Tibial artery (tissue), 4 donors: ENCODE results near the gene IGF1R.

Experiments used
- DNase-seq, 2 donors: peaks; one replicate each; pipeline ENCODE4 v3.0.0-alpha.2; 2019
- H3K27ac ChIP-seq, 2 donors: fragments of 200-600 bp; sonication (generic) in 1 of 2; 1 replicate in 1 of 2; 2 replicates in 1 of 2; pipeline ENCODE4 v1.5.1; 2018 to 2019; ENCODE audit warnings: mild to moderate bottlenecking in 1 of 2
- H3K27me3 ChIP-seq, 2 donors: fragments of 200-600 bp; sonication (generic) in 1 of 2; one replicate each; pipeline versions ENCODE4 v1.5.1 to v1.6.0; 2016 to 2019
- H3K36me3 ChIP-seq, 3 donors: fragments of 200-600 bp; sonication (generic) in 2 of 3; one replicate each; pipeline ENCODE4 v1.5.1; 2016 to 2019; ENCODE audit warnings: mild to moderate bottlenecking in 2 of 3
- H3K4me1 ChIP-seq, 4 donors: fragments of 200-600 bp; sonication (generic) in 2 of 4; 1 replicate in 3 of 4; 2 replicates in 1 of 4; pipeline ENCODE4 v1.5.1; 2016 to 2019
- H3K4me3 ChIP-seq, 2 donors: fragments of 200-600 bp; sonication (generic) in 1 of 2; 1 replicate in 1 of 2; 2 replicates in 1 of 2; pipeline ENCODE4 v1.5.1; 2018 to 2019; ENCODE audit warnings: mild to moderate bottlenecking in 2 of 2
- H3K9me3 ChIP-seq, 3 donors: fragments of 200-600 bp; sonication (generic) in 1 of 3; one replicate each; pipeline ENCODE4 v1.5.1; 2016 to 2019
- intact Hi-C: fragments of 100-400 bp; cut with DNase I; formaldehyde crosslinking; loops from one replicate; pipeline ENCODE4 v1.15.0; 2023; ENCODE audit warnings: low total_unique reads
- TF ChIP-seq, protein P1 (sequence below), 2 experiments: fragments of 200-600 bp in 1 of 2; fragments of 450-650 bp in 1 of 2; IDR thresholded peaks; one replicate each; pipeline ENCODE4 v1.5.1; 2017 to 2019; ENCODE audit warnings: antibody characterized with exemption in 2 of 2, mild to moderate bottlenecking in 1 of 2, moderate library complexity in 1 of 2

The IGF1R gene

DNA sequence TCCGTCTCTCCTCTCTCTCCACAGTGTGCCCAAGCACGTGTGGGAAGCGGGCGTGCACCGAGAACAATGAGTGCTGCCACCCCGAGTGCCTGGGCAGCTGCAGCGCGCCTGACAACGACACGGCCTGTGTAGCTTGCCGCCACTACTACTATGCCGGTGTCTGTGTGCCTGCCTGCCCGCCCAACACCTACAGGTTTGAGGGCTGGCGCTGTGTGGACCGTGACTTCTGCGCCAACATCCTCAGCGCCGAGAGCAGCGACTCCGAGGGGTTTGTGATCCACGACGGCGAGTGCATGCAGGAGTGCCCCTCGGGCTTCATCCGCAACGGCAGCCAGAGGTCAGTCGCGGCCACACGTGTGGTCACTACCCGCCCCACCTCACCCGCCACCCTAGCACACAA, 243.0 kb downstream of the IGF1R start:
- H3K9me3 ChIP-seq: no peaks in the 10 kb centered on the region
- DNase-seq: no peak

DNA sequence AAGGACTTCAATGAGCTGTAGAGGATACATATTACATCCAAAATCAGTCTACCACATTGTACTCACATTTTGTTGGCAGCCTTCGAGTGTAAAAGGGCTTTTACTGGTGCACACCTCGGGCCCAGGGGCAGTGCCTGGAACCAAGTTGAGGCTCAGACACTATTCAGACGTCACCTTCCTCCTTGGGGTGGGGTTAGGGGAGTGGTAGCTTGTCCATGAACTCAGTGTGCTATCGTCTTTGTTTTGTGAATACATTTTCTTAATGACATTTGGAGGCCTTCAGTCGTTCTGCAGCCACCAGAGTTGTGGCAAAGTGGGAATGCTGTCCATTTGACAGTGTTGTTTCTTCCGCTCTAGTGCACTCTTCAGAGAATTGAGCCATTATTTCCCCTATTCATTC, 245.1 kb downstream of the IGF1R start:
- H3K36me3 ChIP-seq: peaks cover 0 to 15% (median 9%) of the 10 kb centered on the region in 3 donors
- no peak for DNase-seq
- no peak overlapping the region for H3K4me3 ChIP-seq
- H3K4me1 ChIP-seq: peaks cover 0 to 81% (median 40%) of the 10 kb centered on the region in 4 donors
- no peaks in the 10 kb centered on the region for H3K27me3 ChIP-seq
- H3K9me3 ChIP-seq: no peaks in the 10 kb centered on the region
- TF ChIP-seq, protein P1, sequence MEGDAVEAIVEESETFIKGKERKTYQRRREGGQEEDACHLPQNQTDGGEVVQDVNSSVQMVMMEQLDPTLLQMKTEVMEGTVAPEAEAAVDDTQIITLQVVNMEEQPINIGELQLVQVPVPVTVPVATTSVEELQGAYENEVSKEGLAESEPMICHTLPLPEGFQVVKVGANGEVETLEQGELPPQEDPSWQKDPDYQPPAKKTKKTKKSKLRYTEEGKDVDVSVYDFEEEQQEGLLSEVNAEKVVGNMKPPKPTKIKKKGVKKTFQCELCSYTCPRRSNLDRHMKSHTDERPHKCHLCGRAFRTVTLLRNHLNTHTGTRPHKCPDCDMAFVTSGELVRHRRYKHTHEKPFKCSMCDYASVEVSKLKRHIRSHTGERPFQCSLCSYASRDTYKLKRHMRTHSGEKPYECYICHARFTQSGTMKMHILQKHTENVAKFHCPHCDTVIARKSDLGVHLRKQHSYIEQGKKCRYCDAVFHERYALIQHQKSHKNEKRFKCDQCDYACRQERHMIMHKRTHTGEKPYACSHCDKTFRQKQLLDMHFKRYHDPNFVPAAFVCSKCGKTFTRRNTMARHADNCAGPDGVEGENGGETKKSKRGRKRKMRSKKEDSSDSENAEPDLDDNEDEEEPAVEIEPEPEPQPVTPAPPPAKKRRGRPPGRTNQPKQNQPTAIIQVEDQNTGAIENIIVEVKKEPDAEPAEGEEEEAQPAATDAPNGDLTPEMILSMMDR (IDR thresholded peaks at IDR 0.05): no peak
- peak overlapping the region in 1 of 2 donors; percentile 89 for H3K27ac ChIP-seq
- intact Hi-C loops: no loop called here

More for the DNA sequence above, 243.0 kb downstream of the IGF1R start:
- no peaks in the 10 kb centered on the region for H3K27me3 ChIP-seq
- H3K36me3 ChIP-seq: peaks cover 0 to 9% (median 9%) of the 10 kb centered on the region in 3 donors
- intact Hi-C loops: no loop called here
- H3K4me3 ChIP-seq: no peak overlapping the region
- peak overlapping the region; percentile 21 to 89 for H3K27ac ChIP-seq
- H3K4me1 ChIP-seq: peaks cover 0 to 80% (median 40%) of the 10 kb centered on the region in 4 donors
- TF ChIP-seq, protein P1 (IDR thresholded peaks at IDR 0.05): no peak

DNA sequence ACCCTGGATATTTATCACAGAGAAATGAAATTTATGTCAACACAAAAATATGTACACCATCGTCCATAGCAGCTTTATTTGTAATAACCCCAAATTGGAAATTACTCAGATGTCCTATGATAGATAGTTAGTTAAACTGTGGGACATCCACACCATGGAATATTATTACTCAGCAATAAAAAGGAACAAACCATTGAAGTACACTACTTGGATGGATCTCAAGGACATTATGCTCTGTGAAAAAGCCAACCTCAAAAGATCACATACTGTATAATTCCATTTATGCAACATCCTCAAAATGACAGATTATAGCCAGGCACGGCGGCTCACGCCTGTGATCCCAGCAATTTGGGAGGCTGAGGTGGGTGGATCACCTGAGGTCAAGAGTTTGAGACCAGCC, 246.0 kb downstream of the IGF1R start:
- H3K27ac ChIP-seq: peak overlapping the region; percentile 42 to 89
- TF ChIP-seq, protein P1 (IDR thresholded peaks at IDR 0.05): no peak
- no peaks in the 10 kb centered on the region for H3K9me3 ChIP-seq
- H3K27me3 ChIP-seq: no peaks in the 10 kb centered on the region
- no peak overlapping the region for H3K4me3 ChIP-seq
- DNase-seq: no peak
- intact Hi-C loops: no loop called here
- H3K36me3 ChIP-seq: peaks cover 0 to 16% (median 9%) of the 10 kb centered on the region in 3 donors
- H3K4me1 ChIP-seq: peaks cover 0 to 79% (median 41%) of the 10 kb centered on the region in 4 donors

DNA sequence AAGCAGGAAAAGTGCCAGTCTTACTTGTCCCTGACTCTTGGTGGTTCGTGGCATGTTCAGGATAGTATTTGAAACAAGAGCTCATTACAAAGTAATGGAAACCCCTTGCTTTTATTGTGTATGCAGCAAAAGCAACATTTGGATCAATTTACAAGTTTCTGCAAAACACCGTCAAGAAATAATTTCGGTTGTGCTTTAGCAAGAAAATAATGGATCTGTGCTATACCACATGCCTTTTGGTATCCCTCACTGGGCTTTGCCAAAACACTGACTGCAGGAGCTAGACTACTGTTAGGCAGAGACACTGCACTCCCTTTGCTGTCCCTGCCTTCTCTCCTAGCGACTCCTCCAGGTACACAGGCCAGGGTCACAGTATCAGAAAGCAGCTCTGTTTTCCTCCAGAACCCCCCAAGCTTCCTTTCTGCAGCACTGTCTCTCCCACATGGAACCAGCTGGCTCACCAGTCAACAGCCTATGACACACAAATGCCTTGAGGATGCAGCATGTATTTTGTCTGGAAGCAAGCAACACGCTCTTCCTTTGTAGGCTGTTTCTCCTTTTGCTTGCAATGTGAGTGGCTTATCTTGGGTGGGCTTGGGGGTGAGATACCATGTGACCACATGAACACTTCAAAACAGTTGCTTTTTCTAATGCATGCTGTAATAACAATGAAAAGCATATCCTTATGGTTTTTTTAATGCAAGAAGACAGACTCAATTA, 247.8 kb downstream of the IGF1R start:
- intact Hi-C loops: no loop called here
- TF ChIP-seq, protein P1 (IDR thresholded peaks at IDR 0.05): no peak
- H3K27ac ChIP-seq: peak overlapping the region; percentile 22 to 89
- H3K9me3 ChIP-seq: no peaks in the 10 kb centered on the region
- H3K36me3 ChIP-seq: peaks cover 0 to 23% (median 8%) of the 10 kb centered on the region in 3 donors
- H3K4me1 ChIP-seq: peaks cover 0 to 79% (median 40%) of the 10 kb centered on the region in 4 donors
- no peak for DNase-seq
- H3K27me3 ChIP-seq: no peaks in the 10 kb centered on the region
- no peak overlapping the region for H3K4me3 ChIP-seq

DNA sequence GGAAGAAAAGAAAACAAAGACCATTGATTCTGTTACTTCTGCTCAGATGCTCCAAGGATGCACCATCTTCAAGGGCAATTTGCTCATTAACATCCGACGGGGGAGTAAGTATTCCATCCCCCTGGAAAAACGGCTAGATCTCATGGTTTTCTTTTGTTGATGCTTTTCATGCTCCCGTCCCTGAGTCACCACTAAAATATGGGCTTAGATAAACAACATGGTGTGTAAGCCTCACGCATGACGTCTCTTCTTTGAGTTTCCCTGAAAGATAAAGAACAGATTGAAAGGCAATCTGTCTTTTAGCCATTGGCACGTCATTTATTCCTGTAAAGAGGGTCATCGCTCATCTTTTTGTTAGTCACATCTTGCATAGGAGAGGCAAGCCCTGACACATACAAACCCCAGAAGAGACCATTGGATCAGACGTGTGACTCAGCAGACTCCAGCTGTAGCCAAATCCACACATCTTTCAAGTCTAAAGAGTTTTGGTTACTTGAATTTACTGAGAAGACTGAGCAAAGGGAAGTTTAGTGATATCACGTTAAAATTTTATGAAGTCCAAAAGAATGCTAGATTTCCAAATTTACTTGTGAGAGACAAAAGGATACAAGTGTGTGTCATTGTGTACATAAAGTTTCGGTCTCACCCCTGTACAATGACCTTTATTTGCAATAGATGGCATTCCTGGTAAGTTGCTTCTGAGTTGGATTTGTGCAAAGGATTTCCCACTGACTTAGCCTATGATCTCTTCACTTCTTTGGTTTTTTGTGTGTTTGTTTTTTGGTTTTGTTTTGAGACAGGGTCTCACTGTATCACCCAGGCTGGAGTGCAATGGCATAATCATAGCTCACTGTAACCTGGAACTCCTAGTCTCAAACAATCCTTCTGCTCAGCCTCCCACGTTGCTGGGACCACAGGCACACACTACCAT, 248.7 kb downstream of the IGF1R start:
- Histone ChIP-seq H3K9me3 (no peaks in the 10 kb centered on the region), H3K36me3 (peaks cover 0 to 14% (median 0%) of the 10 kb centered on the region in 3 donors), H3K4me1 (peaks cover 0 to 80% (median 40%) of the 10 kb centered on the region in 4 donors), H3K4me3 (no peak overlapping the region), H3K27me3 (no peaks in the 10 kb centered on the region), H3K27ac (peak overlapping the region; percentile 22 to 89)
- no peak for DNase-seq
- intact Hi-C loops: no loop called here
- TF ChIP-seq, protein P1 (IDR thresholded peaks at IDR 0.05): no peak
